HUES64 (cell line): ENCODE results near the gene NPBWR2.

Experiments used
- H3K27ac ChIP-seq: 2 replicates; pipeline ENCODE4 v1.7.0; 2013; ENCODE audit warnings: low read depth, low read length, inconsistent platforms
- H3K27me3 ChIP-seq: 2 replicates; pipeline ENCODE4 v1.6.1; 2013; ENCODE audit warnings: mild to moderate bottlenecking, low read length; ENCODE audit not compliant: insufficient read depth
- H3K36me3 ChIP-seq: 2 replicates; pipeline ENCODE4 v1.6.1; 2013; ENCODE audit warnings: mild to moderate bottlenecking, low read length; ENCODE audit not compliant: insufficient read depth
- H3K4me1 ChIP-seq: 2 replicates; pipeline ENCODE4 v1.6.1; 2013; ENCODE audit warnings: mild to moderate bottlenecking, low read length, moderate library complexity; ENCODE audit not compliant: insufficient read depth
- H3K4me3 ChIP-seq: 2 replicates; pipeline ENCODE4 v1.5.1; 2013; ENCODE audit warnings: mild to moderate bottlenecking, low read length, moderate library complexity
- H3K9ac ChIP-seq: 2 replicates; pipeline ENCODE4 v1.6.1; 2013; ENCODE audit warnings: mild to moderate bottlenecking, low read depth, low read length
- H3K9me3 ChIP-seq: 2 replicates; pipeline ENCODE4 v1.6.1; 2013; ENCODE audit warnings: low read depth, low read length; ENCODE audit not compliant: insufficient read depth
- WGBS: fragments of 150-250, 120-280 bp; methylation state at CpG from one replicate; pipeline ENCODE4 v1.1.7; 2013; ENCODE audit warnings: missing lambda C conversion rate; 5-methylcytosine and 5-hydroxymethylcytosine counted together

The NPBWR2 gene

DNA sequence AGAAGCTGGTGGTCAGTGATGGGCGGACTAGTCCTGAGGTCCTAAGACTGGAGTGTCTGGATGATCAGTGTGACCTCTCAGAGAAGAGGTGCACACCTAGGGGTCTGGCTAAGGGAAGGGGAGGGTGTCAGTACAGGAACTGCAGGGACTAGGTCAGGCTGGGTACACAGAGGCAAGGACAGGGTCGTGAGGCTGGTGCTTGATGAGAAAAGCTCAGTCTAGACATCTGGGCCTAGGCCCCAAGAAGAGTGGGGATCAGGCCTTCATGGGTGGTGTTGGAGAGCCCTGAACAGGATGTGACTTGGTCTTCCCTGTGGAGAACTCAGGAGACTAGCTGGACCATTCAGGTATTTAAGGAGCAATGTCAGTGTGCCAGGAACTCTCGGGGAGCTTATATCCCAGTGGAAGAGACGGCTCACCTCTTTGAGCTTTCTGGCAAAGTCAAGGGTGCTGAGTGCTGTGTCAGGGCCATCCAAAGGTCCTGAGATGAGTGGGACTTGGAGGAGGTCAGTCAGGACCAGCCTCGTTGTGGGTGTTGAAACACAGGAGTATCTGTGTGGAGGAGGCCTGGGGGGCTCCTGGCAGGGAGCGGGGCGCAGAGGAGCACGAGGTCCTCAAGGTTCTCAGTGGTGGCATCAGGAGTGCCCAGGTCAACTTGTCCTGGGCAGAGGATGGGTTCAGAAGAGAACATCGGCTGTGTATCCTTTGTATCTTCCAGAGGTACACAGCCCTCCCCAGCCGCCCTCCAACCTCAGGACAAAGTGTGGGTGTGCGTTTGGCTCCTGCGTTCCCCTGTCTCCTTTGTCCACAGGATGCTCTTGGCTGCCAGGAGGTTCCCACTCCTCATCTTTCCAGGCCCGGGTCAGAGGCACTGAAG lies 43.6 kb upstream of the NPBWR2 start:
- 74% methylated on average over 13 of the region's 13 CpGs for WGBS

DNA sequence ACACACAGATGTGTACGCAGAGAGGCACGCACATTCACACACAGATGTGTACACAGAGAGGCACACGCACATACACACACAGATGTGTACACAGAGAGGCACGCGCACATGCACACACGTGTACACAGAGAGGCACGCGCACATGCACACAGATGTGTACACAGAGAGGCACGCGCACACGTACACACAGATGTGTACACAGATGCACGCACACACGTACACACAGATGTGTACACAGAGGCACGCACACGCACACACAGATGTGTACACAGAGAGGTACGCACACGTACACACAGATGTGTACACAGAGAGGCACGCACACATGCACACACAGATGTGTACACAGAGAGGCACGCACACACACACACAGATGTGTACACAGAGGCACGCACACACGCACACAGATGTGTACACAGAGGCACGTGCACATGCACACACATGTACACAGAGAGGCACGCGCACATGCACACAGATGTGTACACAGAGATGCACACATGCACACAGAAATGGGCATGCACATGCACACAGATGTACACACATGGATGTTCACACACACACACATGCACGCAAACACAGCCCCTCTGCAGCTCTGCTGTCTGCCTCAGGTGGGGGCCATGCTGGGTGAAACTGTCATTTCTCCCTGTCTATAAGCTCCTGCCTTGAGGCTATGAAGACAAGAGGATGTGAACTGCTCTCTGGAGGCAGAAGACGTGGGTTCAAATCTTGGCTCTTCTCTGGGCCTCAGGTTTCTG lies 42.6 kb upstream of the NPBWR2 start:
- Histone ChIP-seq H3K27ac (no peak overlapping the region), H3K27me3 (no peaks in the 10 kb centered on the region), H3K4me1 (peaks cover 13% of the 10 kb centered on the region; the same call in 1 of the 2 replicates), H3K36me3 (no peaks in the 10 kb centered on the region), H3K4me3 (no peak overlapping the region), H3K9ac (no peak overlapping the region), H3K9me3 (0 out of 2 replicates have a peak, but pooled peaks cover 6% of the 10 kb centered on the region)
- WGBS: 88% methylated on average over 26 of the region's 26 CpGs

More for the DNA sequence above, 43.6 kb upstream of the NPBWR2 start:
- H3K27me3 ChIP-seq: no peaks in the 10 kb centered on the region
- H3K27ac ChIP-seq: no peak overlapping the region
- H3K4me1 ChIP-seq: peaks cover 13% of the 10 kb centered on the region; the same call in 1 of the 2 replicates
- no peak overlapping the region for H3K9ac ChIP-seq
- no peaks in the 10 kb centered on the region for H3K9me3 ChIP-seq
- H3K4me3 ChIP-seq: no peak overlapping the region
- no peaks in the 10 kb centered on the region for H3K36me3 ChIP-seq

DNA sequence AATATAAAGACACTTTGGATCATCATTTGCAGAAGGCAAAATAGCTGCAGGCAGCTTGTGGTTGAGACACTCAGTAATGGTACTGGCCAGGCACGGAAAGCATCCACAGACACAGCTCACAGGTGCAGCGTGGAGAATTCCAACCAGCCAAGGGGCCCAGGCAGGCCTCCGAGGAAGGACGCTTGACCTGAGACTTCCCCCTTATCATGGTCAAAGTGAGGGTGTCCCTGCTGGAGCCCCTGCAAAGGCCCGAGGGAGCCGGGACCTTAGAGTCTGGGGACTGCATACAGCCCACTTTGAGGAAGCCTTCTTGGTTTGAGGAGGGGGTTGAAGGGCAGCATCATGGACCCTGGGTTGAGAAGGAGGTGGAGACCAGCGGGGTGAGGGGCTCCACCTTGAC lies 41.8 kb upstream of the NPBWR2 start:
- WGBS: 91% methylated on average over 7 of the region's 7 CpGs
- H3K9me3 ChIP-seq: peaks cover 12% of the 10 kb centered on the region
- H3K36me3 ChIP-seq: no peaks in the 10 kb centered on the region
- no peak overlapping the region for H3K9ac ChIP-seq
- H3K27me3 ChIP-seq: no peaks in the 10 kb centered on the region
- peaks cover 13% of the 10 kb centered on the region; the same call in 1 of the 2 replicates for H3K4me1 ChIP-seq
- no peak overlapping the region for H3K27ac ChIP-seq
- H3K4me3 ChIP-seq: no peak overlapping the region

DNA sequence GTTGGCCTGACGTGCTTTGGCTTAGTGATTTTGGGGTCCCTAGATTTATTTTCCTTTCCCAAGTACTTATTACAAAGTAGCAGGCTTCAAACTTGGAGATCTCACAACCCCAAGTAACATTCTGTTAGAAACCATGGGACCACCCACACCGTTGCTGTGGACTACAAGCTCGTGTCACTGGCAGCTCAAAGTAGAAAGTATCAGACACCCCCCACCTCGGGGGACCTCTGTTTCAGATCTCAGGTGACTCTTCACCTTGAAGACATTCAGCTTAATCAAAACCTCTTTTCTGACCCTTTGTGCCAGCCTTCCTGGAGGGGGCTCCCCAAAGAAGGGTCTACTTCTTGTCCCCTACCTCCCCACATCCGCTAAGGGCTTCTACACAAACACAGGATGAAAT lies 41.2 kb upstream of the NPBWR2 start:
- Histone ChIP-seq H3K9ac (no peak overlapping the region), H3K4me1 (peaks cover 13% of the 10 kb centered on the region; the same call in 1 of the 2 replicates), H3K27ac (no peak overlapping the region), H3K36me3 (no peaks in the 10 kb centered on the region), H3K9me3 (peaks cover 16% of the 10 kb centered on the region), H3K4me3 (no peak overlapping the region), H3K27me3 (no peaks in the 10 kb centered on the region)
- 92% methylated on average over 4 of the region's 5 CpGs for WGBS

DNA sequence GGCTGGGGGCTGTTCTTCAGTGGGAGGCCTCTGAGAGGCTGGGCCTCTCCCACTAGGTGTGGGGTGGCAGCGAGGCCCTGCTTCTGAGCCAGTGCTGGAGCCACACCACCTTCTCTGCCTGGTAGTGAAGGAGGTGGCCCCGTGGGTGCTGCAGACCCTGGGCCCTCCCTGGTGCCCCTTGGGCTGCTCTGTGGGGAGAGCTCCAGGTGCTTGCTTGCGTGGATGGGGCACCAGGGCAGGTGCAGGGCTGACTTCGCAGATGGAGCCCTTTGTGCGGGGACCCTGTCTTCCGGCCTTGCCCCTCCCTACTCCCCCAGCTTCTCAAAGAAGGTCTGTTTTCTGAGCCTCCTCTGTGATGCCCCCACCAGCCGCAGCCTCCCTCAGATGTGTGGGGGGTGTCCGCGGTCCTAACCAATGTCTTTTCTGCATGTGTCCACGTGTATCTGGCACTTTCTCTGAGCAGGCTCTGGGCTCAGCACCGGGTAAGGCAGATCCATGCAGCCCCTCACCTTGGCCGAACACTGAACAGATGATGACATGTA lies 39.6 kb upstream of the NPBWR2 start:
- Histone ChIP-seq H3K9ac (no peak overlapping the region), H3K9me3 (peaks cover 16% of the 10 kb centered on the region), H3K4me1 (peaks cover 9% of the 10 kb centered on the region; the same call in 1 of the 2 replicates), H3K27me3 (no peaks in the 10 kb centered on the region), H3K36me3 (no peaks in the 10 kb centered on the region), H3K4me3 (no peak overlapping the region), H3K27ac (no peak overlapping the region)
- 93% methylated on average over 12 of the region's 12 CpGs for WGBS

DNA sequence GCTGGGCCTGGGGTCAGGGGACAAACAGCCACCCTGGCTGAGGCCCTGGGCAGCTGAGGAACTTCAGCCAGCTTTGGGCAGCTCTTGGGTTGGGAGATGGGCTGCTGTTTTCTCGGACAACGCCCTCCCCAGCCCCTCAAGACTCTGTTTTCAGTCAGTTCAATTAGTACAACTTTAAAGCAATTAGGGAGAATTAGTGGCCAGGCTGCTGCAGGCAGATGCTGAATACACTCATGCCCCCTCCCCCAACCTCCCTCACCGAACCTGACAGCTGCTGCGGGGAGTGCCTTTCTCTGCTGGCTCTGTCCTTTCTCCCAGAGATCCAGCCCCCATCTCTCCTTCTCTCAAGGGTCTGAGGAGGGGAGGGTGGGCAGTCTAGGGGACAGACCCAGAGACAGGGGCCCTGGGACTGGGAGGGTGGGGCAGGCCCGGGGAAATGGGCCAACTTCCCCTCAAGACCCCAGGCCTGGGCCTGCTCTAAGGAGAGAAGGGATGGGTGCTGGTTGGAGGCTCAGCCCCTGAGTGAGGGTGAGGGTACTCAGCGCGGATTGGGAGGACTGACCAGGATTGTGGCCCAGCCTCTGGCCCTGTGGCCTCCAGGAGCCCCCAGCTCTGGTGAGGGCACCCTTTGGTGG lies 39.1 kb upstream of the NPBWR2 start:
- WGBS: 66% methylated on average over 6 of the region's 7 CpGs
- H3K4me1 ChIP-seq: peaks cover 3% of the 10 kb centered on the region; the same call in 1 of the 2 replicates
- no peaks in the 10 kb centered on the region for H3K27me3 ChIP-seq
- H3K36me3 ChIP-seq: no peaks in the 10 kb centered on the region
- no peak overlapping the region for H3K9ac ChIP-seq
- H3K9me3 ChIP-seq: peaks cover 16% of the 10 kb centered on the region
- no peak overlapping the region for H3K27ac ChIP-seq
- H3K4me3 ChIP-seq: no peak overlapping the region

DNA sequence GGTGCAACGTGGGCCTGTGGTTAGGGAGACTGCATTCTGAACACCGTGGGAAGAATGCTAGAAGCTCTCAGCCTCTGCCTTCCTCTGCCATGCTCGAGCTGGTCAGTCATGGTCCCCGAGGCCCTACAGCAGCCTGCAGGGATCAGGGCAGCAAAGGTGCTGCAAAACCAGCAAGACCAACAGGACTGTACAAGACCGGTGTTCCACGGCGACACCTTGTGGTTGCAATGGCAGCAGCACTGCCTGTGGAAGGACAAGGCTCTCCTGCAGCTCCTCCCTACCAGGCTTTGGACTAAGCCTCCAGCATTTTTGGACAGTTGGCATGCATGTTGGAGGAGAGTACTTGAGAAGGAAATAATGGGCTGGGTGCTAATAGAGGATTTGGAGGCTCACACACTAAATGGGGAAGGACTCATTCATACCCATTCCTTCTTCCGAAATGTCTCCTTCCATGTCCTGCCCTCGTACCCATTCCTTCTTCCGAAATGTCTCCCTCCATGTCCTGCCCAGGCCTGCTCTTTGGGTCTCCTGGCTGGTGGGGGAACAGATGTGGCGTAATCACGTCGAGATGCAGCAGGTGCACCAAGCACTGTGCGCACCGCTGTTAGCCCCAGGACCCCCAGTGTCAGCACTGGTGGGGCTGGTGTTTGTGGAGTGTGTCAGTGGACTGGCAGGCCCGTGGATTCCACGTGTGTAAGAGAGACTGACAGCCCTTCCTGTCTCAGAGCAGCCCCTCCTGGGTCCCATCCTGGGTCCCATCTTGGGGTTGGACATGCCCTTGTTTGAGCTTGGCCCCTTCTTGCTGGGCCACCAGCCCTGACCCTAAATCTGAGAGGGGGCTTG lies 38.3 kb upstream of the NPBWR2 start:
- Histone ChIP-seq H3K9me3 (peaks cover 16% of the 10 kb centered on the region), H3K27ac (no peak overlapping the region), H3K4me1 (no peaks in the 10 kb centered on the region; the same call in 1 of the 2 replicates), H3K36me3 (no peaks in the 10 kb centered on the region), H3K27me3 (no peaks in the 10 kb centered on the region), H3K9ac (no peak overlapping the region), H3K4me3 (no peak overlapping the region)
- 92% methylated on average over 17 of the region's 17 CpGs for WGBS

DNA sequence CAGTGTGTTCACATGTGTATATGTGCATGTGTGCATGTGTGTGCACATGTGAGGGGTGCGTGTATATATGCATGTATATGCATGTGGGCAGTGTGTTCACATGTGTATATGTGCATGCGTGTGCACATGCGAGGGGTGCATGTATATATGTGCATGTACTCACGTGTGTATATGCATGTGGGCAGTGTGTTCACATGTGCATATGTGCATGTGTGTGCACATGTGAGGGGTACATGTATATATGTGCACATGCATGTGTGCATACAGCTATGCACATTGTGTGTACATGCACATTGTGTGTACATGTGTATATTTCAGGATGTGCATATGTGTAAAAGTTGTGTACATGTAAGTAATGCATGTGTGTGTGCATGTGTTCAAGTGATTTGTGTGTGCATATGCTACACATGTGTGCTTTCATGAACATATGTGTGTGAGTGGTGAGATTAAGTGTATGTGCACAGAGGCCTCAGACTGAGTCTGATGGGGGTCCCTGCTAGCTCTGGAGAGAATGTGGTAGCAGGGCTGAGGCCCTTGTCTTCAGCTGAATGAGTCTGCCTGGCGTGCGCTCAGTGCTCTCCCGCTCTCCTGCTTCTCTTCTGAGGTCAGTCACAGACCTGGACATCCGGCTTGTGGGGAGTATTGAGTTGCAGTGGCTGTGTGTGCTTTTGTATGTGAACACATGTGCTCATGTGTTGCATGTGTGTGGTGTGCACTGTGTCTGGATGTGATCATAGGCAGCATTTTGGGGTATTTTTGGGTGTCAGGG lies 37.0 kb upstream of the NPBWR2 start:
- Histone ChIP-seq H3K9ac (no peak overlapping the region), H3K4me1 (peaks cover 12% of the 10 kb centered on the region; the same call in 1 of the 2 replicates), H3K36me3 (no peaks in the 10 kb centered on the region), H3K9me3 (peaks cover 16% of the 10 kb centered on the region), H3K4me3 (no peak overlapping the region), H3K27me3 (no peaks in the 10 kb centered on the region), H3K27ac (no peak overlapping the region)
- WGBS: 92% methylated on average over 8 of the region's 8 CpGs

DNA sequence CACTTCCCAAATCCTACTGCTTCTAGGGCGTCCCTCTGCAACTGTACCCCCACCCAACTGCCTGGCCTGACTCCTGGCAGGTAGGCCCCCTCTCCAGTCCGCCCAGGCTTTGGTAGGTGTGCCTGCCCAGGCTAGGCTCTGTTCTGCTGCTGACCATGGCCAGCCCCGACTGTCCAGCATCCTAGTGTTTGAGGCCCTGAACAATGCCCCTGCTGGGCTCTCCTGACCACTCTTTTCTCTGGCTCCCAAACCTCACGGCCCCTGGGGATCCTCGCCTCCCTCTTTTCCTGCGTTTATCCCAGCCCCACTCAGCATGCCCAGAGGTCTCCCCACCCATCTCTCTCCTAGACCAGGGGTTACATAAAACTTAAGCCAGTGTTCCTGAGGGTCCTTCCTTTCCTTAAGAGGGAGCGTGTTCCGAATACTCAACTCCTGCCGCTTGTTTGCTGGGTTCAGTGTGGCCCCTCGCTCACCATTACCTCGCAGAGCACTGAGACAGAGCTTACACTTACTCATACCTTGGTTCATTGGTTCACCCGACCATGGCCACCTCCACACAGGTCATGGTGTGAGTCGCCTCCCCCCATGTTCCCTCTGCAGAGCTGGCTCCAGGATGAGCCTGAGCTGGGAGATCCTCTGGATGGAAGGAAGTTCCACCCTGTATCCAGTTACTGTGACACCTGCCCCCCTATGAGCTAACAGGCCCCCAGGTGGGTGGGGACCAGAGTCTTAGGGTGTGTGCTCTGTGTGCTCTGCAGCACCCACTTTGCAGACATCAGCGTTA lies 35.8 kb upstream of the NPBWR2 start:
- H3K4me3 ChIP-seq: no peak overlapping the region
- H3K9me3 ChIP-seq: peaks cover 16% of the 10 kb centered on the region
- WGBS: 89% methylated on average over 14 of the region's 14 CpGs
- no peak overlapping the region for H3K9ac ChIP-seq
- H3K4me1 ChIP-seq: peaks cover 12% of the 10 kb centered on the region; the same call in 1 of the 2 replicates
- no peaks in the 10 kb centered on the region for H3K36me3 ChIP-seq
- no peak overlapping the region for H3K27ac ChIP-seq
- H3K27me3 ChIP-seq: no peaks in the 10 kb centered on the region
